H1 (cell line): ENCODE data around the gene KLHL3. TPM values are rescaled to one million over a fixed set of nuclear protein-coding genes. Genes with fewer than 3 reads are reported as not detected.

Experiments
- CTCF ChIA-PET: fragments of 300-600 bp; sonication (Branson Sonifier 250); formaldehyde crosslinking; loops from one replicate; lab custom pipeline; 2021; ENCODE audit not compliant: partially characterized antibody; lab: Charles Lee
- POLR2A ChIA-PET: fragments of 300-600 bp; sonication (Branson Sonifier 250); formaldehyde crosslinking; loops from one replicate; lab custom pipeline; 2021; ENCODE audit warnings: inconsistent platforms; ENCODE audit not compliant: partially characterized antibody; lab: Charles Lee
- DNase-seq, 2 experiments: peaks; one replicate each; pipeline versions ENCODE4 v3.0.0 to v3.0.0-alpha.2; 2010 to 2022; ENCODE audit warnings: low spot score in 2 of 2, low read depth in 1 of 2, mixed read lengths in 1 of 2
- FAIRE-seq: peaks from 2 replicates; lab custom pipeline; 2011; peaks lifted over from hg19 to GRCh38; lab: Jason Lieb, UNC
- H2AFZ ChIP-seq: 2 replicates; pipeline ENCODE4 v1.8.1; 2012; ENCODE audit warnings: low read length, inconsistent platforms
- H2AK5ac ChIP-seq: 2 replicates; pipeline ENCODE4 v1.6.1; 2013; ENCODE audit warnings: low read depth, low read length
- H2BK120ac ChIP-seq: replicated peaks from 2 replicates; pipeline ENCODE3; 2013; ENCODE audit warnings: low read depth, low read length, inconsistent platforms
- H2BK12ac ChIP-seq: 2 replicates; pipeline ENCODE4 v1.6.1; 2013; ENCODE audit warnings: low read depth, low read length
- H2BK15ac ChIP-seq: 2 replicates; pipeline ENCODE4 v1.6.1; 2013; ENCODE audit warnings: low read length
- H2BK20ac ChIP-seq: 2 replicates; pipeline ENCODE4 v1.6.1; 2013; ENCODE audit warnings: low read length
- H2BK5ac ChIP-seq: 2 replicates; pipeline ENCODE4 v1.6.1; 2013; ENCODE audit warnings: low read depth, low read length
- H3K14ac ChIP-seq: 2 replicates; pipeline ENCODE4 v1.6.1; 2013; ENCODE audit warnings: inconsistent platforms; ENCODE audit not compliant: insufficient read length
- H3K18ac ChIP-seq: 2 replicates; pipeline ENCODE4 v1.6.1; 2013; ENCODE audit warnings: low read length; ENCODE audit errors: extremely low read depth
- H3K23ac ChIP-seq: 2 replicates; pipeline ENCODE4 v1.6.1; 2013; ENCODE audit warnings: inconsistent platforms; ENCODE audit not compliant: insufficient read length
- H3K23me2 ChIP-seq: 2 replicates; pipeline ENCODE4 v1.6.1; 2013; ENCODE audit warnings: low read depth, low read length
- H3K27ac ChIP-seq: 2 replicates; pipeline ENCODE4 v1.6.1; 2011; ENCODE audit warnings: low read depth, low read length, inconsistent platforms
- H3K27me3 ChIP-seq, 4 experiments: replicated peaks in 1 of 4; 1 replicate in 1 of 4; 2 replicates in 3 of 4; pipeline versions ENCODE4 v1.6.1 to v1.8.1; 2011 to 2013; ENCODE audit warnings: low read length in 3 of 4, mild to moderate bottlenecking in 3 of 4, inconsistent platforms in 2 of 4, mixed read lengths in 2 of 4, moderate library complexity in 1 of 4; ENCODE audit not compliant: control insufficient read depth in 3 of 4, insufficient read depth in 3 of 4; ENCODE audit errors: extremely low read depth in 1 of 4
- H3K36me3 ChIP-seq, 4 experiments: 2 replicates each; pipeline versions ENCODE4 v1.6.1 to v1.8.1; 2011 to 2013; ENCODE audit warnings: mild to moderate bottlenecking in 4 of 4, low read length in 3 of 4, moderate library complexity in 2 of 4, control low read depth in 1 of 4, inconsistent platforms in 1 of 4; ENCODE audit not compliant: insufficient read depth in 4 of 4, control insufficient read depth in 2 of 4
- H3K4ac ChIP-seq: replicated peaks from 2 replicates; pipeline ENCODE3; 2013; ENCODE audit warnings: low read length, low read depth, mixed read lengths, inconsistent platforms; ENCODE audit not compliant: insufficient read length
- H3K4me1 ChIP-seq, 4 experiments: replicated peaks in 1 of 4; 1 replicate in 1 of 4; 2 replicates in 3 of 4; pipeline versions ENCODE4 v1.6.1 to v1.8.1; 2011 to 2013; ENCODE audit warnings: low read length in 3 of 4, inconsistent platforms in 2 of 4, mixed read lengths in 1 of 4; ENCODE audit not compliant: insufficient read depth in 4 of 4, control insufficient read depth in 3 of 4
- H3K4me2 ChIP-seq, 2 experiments: 2 replicates each; pipeline versions ENCODE4 v1.6.1 to v1.8.1; 2011 to 2013; ENCODE audit warnings: low read depth in 2 of 2, low read length in 2 of 2, control low read depth in 1 of 2, inconsistent platforms in 1 of 2, mild to moderate bottlenecking in 1 of 2; ENCODE audit not compliant: insufficient read depth in 1 of 2
- H3K4me3 ChIP-seq, 4 experiments: fragments of 200-600, 300-600 bp in 1 of 4; sonication (generic), shearing (Covaris generic), sonication (Bioruptor Twin) in 1 of 4; 2 replicates each; pipeline versions ENCODE4 v1.5.1 to v1.8.1; 2011 to 2016; ENCODE audit warnings: low read length in 4 of 4, low read depth in 3 of 4, control low read depth in 2 of 4, inconsistent platforms in 2 of 4, mild to moderate bottlenecking in 2 of 4, mixed read lengths in 1 of 4, moderate library complexity in 1 of 4; ENCODE audit not compliant: insufficient read depth in 2 of 4; ENCODE audit errors: extremely low read depth in 1 of 4
- H3K56ac ChIP-seq: replicated peaks from 2 replicates; pipeline ENCODE3; 2013; ENCODE audit warnings: low read depth, mild to moderate bottlenecking, mixed read lengths, low read length, inconsistent platforms; ENCODE audit not compliant: insufficient read length
- H3K79me1 ChIP-seq: 2 replicates; pipeline ENCODE4 v1.6.1; 2013; ENCODE audit warnings: low read depth, low read length, control low read depth
- H3K79me2 ChIP-seq, 2 experiments: 2 replicates each; pipeline versions ENCODE4 v1.6.1 to v1.8.1; 2012 to 2013; ENCODE audit warnings: low read length in 2 of 2, mild to moderate bottlenecking in 2 of 2, inconsistent platforms in 1 of 2; ENCODE audit not compliant: insufficient read depth in 2 of 2, control insufficient read depth in 1 of 2
- H3K9ac ChIP-seq, 4 experiments: replicated peaks in 1 of 4; 1 replicate in 1 of 4; 2 replicates in 3 of 4; pipeline versions ENCODE4 v1.6.1 to v1.8.1; 2011 to 2013; ENCODE audit warnings: low read depth in 3 of 4, low read length in 3 of 4, control low read depth in 2 of 4, mild to moderate bottlenecking in 2 of 4, moderate library complexity in 2 of 4, inconsistent platforms in 1 of 4; ENCODE audit errors: extremely low read depth in 1 of 4
- H3K9me3 ChIP-seq, 2 experiments: 2 replicates each; pipeline versions ENCODE4 v1.6.1 to v1.8.1; 2012 to 2013; ENCODE audit warnings: mild to moderate bottlenecking in 2 of 2, moderate library complexity in 2 of 2, control low read depth in 1 of 2, inconsistent platforms in 1 of 2, low read depth in 1 of 2, low read length in 1 of 2, mixed read lengths in 1 of 2; ENCODE audit not compliant: insufficient read depth in 2 of 2
- H4K20me1 ChIP-seq, 2 experiments: replicated peaks in 1 of 2; 2 replicates each; pipeline versions ENCODE3 to v1.8.1; 2011 to 2013; ENCODE audit warnings: inconsistent platforms in 2 of 2, low read length in 2 of 2, mild to moderate bottlenecking in 1 of 2; ENCODE audit not compliant: insufficient read depth in 2 of 2, control insufficient read depth in 1 of 2
- H4K5ac ChIP-seq: 2 replicates; pipeline ENCODE4 v1.6.1; 2013; ENCODE audit warnings: low read length, low read depth, mixed read lengths, inconsistent platforms; ENCODE audit not compliant: insufficient read length
- H4K8ac ChIP-seq: 2 replicates; pipeline ENCODE4 v1.8.0; 2013; ENCODE audit warnings: mild to moderate bottlenecking, moderate library complexity, low read length, inconsistent platforms; ENCODE audit not compliant: insufficient read depth; ENCODE audit errors: extremely low read depth
- H4K91ac ChIP-seq: replicated peaks from 2 replicates; pipeline ENCODE3; 2013; ENCODE audit warnings: low read length, mixed read lengths, inconsistent platforms; ENCODE audit not compliant: insufficient read length
- FOSL1 ChIP-seq: IDR thresholded peaks from 2 replicates; pipeline ENCODE4 v1.6.1; 2011; ENCODE audit warnings: mild to moderate bottlenecking, low read depth, low read length, moderate library complexity; ENCODE audit not compliant: insufficient read depth
- KDM5A ChIP-seq: fragments of 200-600 bp; IDR thresholded peaks from 2 replicates; pipeline ENCODE4 v1.7.1; 2012; ENCODE audit warnings: mild to moderate bottlenecking, low read length, inconsistent platforms, mixed read lengths
- POLR2A ChIP-seq, 2 experiments: IDR thresholded peaks; 1 replicate in 1 of 2; 2 replicates in 1 of 2; pipeline ENCODE4 v1.6.1; 2011; ENCODE audit warnings: low read depth in 2 of 2, low read length in 2 of 2, mild to moderate bottlenecking in 2 of 2; ENCODE audit errors: control extremely low read depth in 1 of 2
- SRF ChIP-seq: IDR thresholded peaks from 2 replicates; pipeline ENCODE4 v1.6.1; 2011; ENCODE audit warnings: mild to moderate bottlenecking, low read depth, low read length, moderate library complexity
- USF2 ChIP-seq: IDR thresholded peaks from 2 replicates; pipeline ENCODE4 v1.6.1; 2011; ENCODE audit warnings: low read length, improper control_type of control experiment
- polyA plus RNA-seq, 7 experiments: library from polyadenylated mRNA; depleted of rRNA in 3 of 7; stranded (reverse) in 5 of 7; unstranded in 2 of 7; fragments of >200 nt in 5 of 7; fragments of 200-250 nt in 2 of 7; gene quantifications; 1 replicate in 5 of 7; 2 replicates in 1 of 7; 4 replicates in 1 of 7; pipeline versions ENCODE4 v1.2.1 to v1.2.3, GENCODE V29; 2011 to 2013; ENCODE audit warnings: missing spikeins in 2 of 7, mixed read lengths in 2 of 7
- total RNA-seq: library from RNA; stranded (reverse); fragmentation: NEBNext Ultra II Directional; extraction: Animal tissue kit (Norgen Biotek cat#: 25700); gene quantifications from 2 replicates; pipeline ENCODE4 v1.2.1, GENCODE V29; 2021

KLHL3 gene
- total and polyA plus RNA-seq, 2 of the 8 experiments (the other 6 are each of a cell fraction or from before 2014, with no cell fraction given) = 7.4 to 13.7 TPM

DNA sequence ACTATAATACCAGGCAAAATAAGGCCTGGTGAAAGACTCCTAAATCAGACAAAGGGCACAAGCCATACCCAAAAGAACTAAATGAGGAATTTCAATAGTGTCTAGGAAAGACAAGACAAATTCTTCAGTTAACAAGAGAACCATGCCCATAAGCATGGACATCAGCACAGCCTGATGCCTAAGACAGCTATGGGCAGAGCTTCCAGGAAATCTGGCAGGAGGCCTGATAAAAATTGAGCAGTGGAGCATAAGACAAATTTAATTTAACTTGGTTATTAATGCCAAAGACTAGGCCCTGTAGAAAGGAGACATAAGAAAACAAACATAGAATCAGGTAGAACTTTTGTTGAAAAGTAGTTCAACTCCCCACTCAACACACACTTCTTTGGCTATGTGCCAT is 17.3 kb downstream of the KLHL3 start:
- Histone ChIP-seq H3K79me1 (no peaks in the 10 kb centered on the region), H3K4me1 (peaks cover 0 to 2% (median 0%) of the 10 kb centered on the region in 4 experiments; a peak in 1 of 7 replicates), H3K9me3 (peaks cover 2 to 4% of the 10 kb centered on the region in 2 experiments; a peak in 3 of 4 replicates), H3K18ac (no peak overlapping the region), H3K79me2 (no peaks in the 10 kb centered on the region), H4K5ac (no peak overlapping the region), H3K23me2 (no peaks in the 10 kb centered on the region), H3K4me3 (no peak overlapping the region), H2BK120ac (no peak overlapping the region), H4K8ac (no peak overlapping the region), H2AFZ (no peak overlapping the region), H3K23ac (no peak overlapping the region), H2BK5ac (no peak overlapping the region), H2BK20ac (no peak overlapping the region), H2BK12ac (no peak overlapping the region), H4K91ac (no peak overlapping the region), H3K14ac (no peak overlapping the region), H3K4me2 (no peak overlapping the region), H3K27me3 (no peaks in the 10 kb centered on the region), H2AK5ac (no peak overlapping the region), H2BK15ac (no peak overlapping the region), H3K56ac (no peak overlapping the region), H3K36me3 (peaks cover 0 to 11% (median 3%) of the 10 kb centered on the region in 4 experiments; a peak in 4 of 8 replicates), H4K20me1 (no peaks in the 10 kb centered on the region), H3K9ac (no peak overlapping the region), H3K27ac (no peak overlapping the region), H3K4ac (no peak overlapping the region)
- DNase-seq (no peak), FAIRE-seq (no peak)
- TF ChIP-seq KDM5A (no peak), FOSL1 (no peak), POLR2A (IDR thresholded peaks at IDR 0.05; ENCODE audit: control extremely low read depth in 1 of 2, low read depth in 2 of 2, low read length in 2 of 2) (no peak), SRF (no peak), USF2 (no peak)
- CTCF ChIA-PET = interaction anchor here (0.7 to 4.5 kb wide), 6 partner anchors 9 to 58 kb away, joined by 3 to 19 read pairs (median 4); partner anchors contain the start of gene KLHL3
- POLR2A ChIA-PET = no interaction called here
